SK-N-SH (cell line): ENCODE results near the gene GAB2. TPM values are rescaled to one million over a fixed set of nuclear protein-coding genes. Genes with fewer than 3 reads are reported as not detected.

Source experiments
- ELF1 ChIP-seq: IDR thresholded peaks from 2 replicates; pipeline ENCODE4 v1.4.0; 2012
- EZH2phosphoT487 ChIP-seq: fragments of 200-600 bp; sonication (generic); IDR thresholded peaks from 2 replicates; pipeline ENCODE4 v1.6.1; 2017; ENCODE audit warnings: low read depth, mixed run types, mild to moderate bottlenecking, antibody characterized with exemption, moderate library complexity, borderline replicate concordance
- GATA2 ChIP-seq: sonication (generic); formaldehyde crosslinking; IDR thresholded peaks from 2 replicates; pipeline ENCODE4 v1.5.0; 2020; ENCODE audit warnings: mild to moderate bottlenecking, missing genetic modification reagents
- IRF3 ChIP-seq: fragments of 150-350 bp; IDR thresholded peaks from 2 replicates; pipeline ENCODE4 v1.6.1; 2016; ENCODE audit warnings: mild to moderate bottlenecking, low read depth, low read length
- JUND ChIP-seq: IDR thresholded peaks from 2 replicates; pipeline ENCODE4 v1.4.0; 2012
- MXI1 ChIP-seq: IDR thresholded peaks from 2 replicates; pipeline ENCODE4 v1.6.1; 2012; ENCODE audit warnings: mild to moderate bottlenecking, low read depth, low read length, improper control_type of control experiment
- NFIC ChIP-seq: IDR thresholded peaks from 2 replicates; pipeline ENCODE4 v1.4.0; 2012; ENCODE audit warnings: borderline replicate concordance
- PBX3 ChIP-seq: IDR thresholded peaks from 2 replicates; pipeline ENCODE4; 2012
- RAD21 ChIP-seq: IDR thresholded peaks from 2 replicates; pipeline ENCODE4 v1.6.1; 2012; ENCODE audit warnings: mild to moderate bottlenecking, low read length
- RXRA ChIP-seq: IDR thresholded peaks from 2 replicates; pipeline ENCODE4 v1.4.0; 2012; ENCODE audit warnings: low read depth, mild to moderate bottlenecking, borderline replicate concordance
- SIN3A ChIP-seq: IDR thresholded peaks from 2 replicates; pipeline ENCODE4 v1.6.1; 2012; ENCODE audit warnings: low read depth, mild to moderate bottlenecking, low read length, moderate library complexity, borderline replicate concordance
- SMC3 ChIP-seq: IDR thresholded peaks from 2 replicates; pipeline ENCODE4 v1.6.1; 2012; ENCODE audit warnings: low read depth, low read length, improper control_type of control experiment
- TAF1 ChIP-seq: IDR thresholded peaks from 2 replicates; pipeline ENCODE4 v1.6.1; 2012; ENCODE audit warnings: low read depth, mild to moderate bottlenecking, low read length, moderate library complexity, borderline replicate concordance
- TCF12 ChIP-seq: IDR thresholded peaks from 2 replicates; pipeline ENCODE4 v1.4.0; 2012
- TEAD4 ChIP-seq: IDR thresholded peaks from 2 replicates; pipeline ENCODE4 v1.4.0; 2012; ENCODE audit warnings: mild to moderate bottlenecking, borderline replicate concordance; ENCODE audit not compliant: insufficient read depth
- YY1 ChIP-seq: IDR thresholded peaks from 2 replicates; pipeline ENCODE4 v1.4.0; 2012; ENCODE audit warnings: low read depth, mild to moderate bottlenecking
- polyA plus RNA-seq, 3 experiments: library from polyadenylated mRNA; depleted of rRNA; stranded (reverse); fragments of >200 nt; gene quantifications; 2 replicates each; pipeline ENCODE4 v1.2.3, GENCODE V29; 2012
- TF ChIP-seq, protein P1 (sequence below): fragments of 200-600 bp; sonication (generic); IDR thresholded peaks from 2 replicates; pipeline ENCODE4 v1.6.1; 2017; ENCODE audit warnings: antibody characterized with exemption, mild to moderate bottlenecking, moderate library complexity
- TF ChIP-seq, protein P2 (sequence below): IDR thresholded peaks from 2 replicates; pipeline ENCODE4 v1.4.0; 2012; ENCODE audit warnings: low read depth, borderline replicate concordance
- TF ChIP-seq, protein P3 (sequence below): fragments of 150-350 bp; IDR thresholded peaks from 2 replicates; pipeline ENCODE4 v1.6.1; 2017; ENCODE audit warnings: antibody characterized with exemption, low read length, low read depth, borderline replicate concordance
- TF ChIP-seq, protein P4 (sequence below): IDR thresholded peaks from 2 replicates; pipeline ENCODE4 v1.4.0; 2012; ENCODE audit warnings: low read depth

Gene GAB2
- polyA plus RNA-seq, 1 of the 3 experiments (the other 2 are of a cell fraction): 5.6 TPM

DNA sequence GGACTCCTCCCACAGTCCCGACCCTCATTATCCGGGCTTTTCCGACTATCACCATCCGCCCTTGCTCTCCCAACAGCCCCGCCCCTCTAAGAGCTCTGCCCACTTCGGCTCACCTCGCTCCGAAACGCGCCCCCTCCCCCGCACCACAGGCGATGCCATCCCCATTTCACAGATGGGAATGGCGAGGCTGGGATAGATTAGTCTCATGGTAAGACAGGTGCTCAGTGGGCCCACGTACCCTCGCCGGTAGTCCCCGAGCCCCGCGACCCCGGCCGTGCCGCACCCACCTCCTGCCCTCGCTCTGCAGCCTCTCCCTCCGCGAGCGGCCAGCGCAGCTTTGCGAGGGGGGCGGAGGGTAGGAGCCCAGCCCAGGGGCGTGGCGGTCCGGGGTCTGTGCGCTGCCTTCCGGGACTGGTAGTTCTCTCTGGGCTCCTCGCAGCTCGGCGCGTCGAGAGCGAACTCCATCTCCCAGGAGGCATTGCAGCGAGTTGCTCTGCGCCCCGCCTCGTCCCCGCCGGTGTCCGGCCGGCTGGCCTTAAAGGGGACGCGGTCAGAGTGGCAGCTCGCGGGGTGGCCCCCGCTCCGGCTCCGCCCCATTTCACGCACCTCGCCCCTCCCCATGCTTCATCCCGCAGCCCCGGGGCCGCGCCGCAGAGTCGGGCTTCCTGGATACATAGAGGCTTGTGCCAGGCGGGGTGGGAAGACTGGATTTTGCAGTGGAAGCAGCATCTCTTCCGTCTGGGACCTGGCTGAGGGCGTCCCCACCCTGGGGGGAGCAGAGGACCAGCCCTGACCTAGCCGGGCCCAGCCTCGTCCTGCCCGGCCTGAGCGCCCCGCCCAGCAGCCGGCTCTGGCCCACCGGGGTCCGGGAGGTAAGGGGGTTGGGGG, 229.1 kb downstream of the GAB2 start, which contains the start of the genes KCTD21 and USP35 (continued):
- TF ChIP-seq, protein P1, sequence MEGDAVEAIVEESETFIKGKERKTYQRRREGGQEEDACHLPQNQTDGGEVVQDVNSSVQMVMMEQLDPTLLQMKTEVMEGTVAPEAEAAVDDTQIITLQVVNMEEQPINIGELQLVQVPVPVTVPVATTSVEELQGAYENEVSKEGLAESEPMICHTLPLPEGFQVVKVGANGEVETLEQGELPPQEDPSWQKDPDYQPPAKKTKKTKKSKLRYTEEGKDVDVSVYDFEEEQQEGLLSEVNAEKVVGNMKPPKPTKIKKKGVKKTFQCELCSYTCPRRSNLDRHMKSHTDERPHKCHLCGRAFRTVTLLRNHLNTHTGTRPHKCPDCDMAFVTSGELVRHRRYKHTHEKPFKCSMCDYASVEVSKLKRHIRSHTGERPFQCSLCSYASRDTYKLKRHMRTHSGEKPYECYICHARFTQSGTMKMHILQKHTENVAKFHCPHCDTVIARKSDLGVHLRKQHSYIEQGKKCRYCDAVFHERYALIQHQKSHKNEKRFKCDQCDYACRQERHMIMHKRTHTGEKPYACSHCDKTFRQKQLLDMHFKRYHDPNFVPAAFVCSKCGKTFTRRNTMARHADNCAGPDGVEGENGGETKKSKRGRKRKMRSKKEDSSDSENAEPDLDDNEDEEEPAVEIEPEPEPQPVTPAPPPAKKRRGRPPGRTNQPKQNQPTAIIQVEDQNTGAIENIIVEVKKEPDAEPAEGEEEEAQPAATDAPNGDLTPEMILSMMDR: no peak
- TF ChIP-seq TCF12 (peak; percentile 17; the same call in 1 of the 2 replicates), IRF3 (no peak), RAD21 (no peak), MXI1 (peak; percentile 42; the same call in 1 of the 2 replicates), TAF1 (peak; percentile 50), JUND (no peak), SMC3 (no peak), ELF1 (peak; percentile 57), YY1 (no peak), EZH2phosphoT487 (no peak), NFIC (no peak), TEAD4 (no peak), RXRA (no peak), GATA2 (no peak), SIN3A (peak; percentile 67; the same call in 1 of the 2 replicates), PBX3 (peak; percentile 73)
- TF ChIP-seq, protein P2, sequence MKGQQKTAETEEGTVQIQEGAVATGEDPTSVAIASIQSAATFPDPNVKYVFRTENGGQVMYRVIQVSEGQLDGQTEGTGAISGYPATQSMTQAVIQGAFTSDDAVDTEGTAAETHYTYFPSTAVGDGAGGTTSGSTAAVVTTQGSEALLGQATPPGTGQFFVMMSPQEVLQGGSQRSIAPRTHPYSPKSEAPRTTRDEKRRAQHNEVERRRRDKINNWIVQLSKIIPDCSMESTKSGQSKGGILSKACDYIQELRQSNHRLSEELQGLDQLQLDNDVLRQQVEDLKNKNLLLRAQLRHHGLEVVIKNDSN: no peak
- TF ChIP-seq, protein P3, sequence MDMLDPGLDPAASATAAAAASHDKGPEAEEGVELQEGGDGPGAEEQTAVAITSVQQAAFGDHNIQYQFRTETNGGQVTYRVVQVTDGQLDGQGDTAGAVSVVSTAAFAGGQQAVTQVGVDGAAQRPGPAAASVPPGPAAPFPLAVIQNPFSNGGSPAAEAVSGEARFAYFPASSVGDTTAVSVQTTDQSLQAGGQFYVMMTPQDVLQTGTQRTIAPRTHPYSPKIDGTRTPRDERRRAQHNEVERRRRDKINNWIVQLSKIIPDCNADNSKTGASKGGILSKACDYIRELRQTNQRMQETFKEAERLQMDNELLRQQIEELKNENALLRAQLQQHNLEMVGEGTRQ: no peak
- TF ChIP-seq, protein P4, sequence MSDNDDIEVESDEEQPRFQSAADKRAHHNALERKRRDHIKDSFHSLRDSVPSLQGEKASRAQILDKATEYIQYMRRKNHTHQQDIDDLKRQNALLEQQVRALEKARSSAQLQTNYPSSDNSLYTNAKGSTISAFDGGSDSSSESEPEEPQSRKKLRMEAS: peak; percentile 20; the same call in 1 of the 2 replicates
